Skeletal muscle tissue (tissue), 4 donors: ENCODE results near the gene DGKQ. TPM values are rescaled to one million over a fixed set of nuclear protein-coding genes. Genes with fewer than 3 reads are reported as not detected.
"Not testable (repeated sequence)": the region's sequence is repeated elsewhere in the genome, so short reads cannot be mapped to it uniquely, and the experiment has no call there.

Experiments used
- H3K27ac ChIP-seq: one replicate; pipeline ENCODE4 v1.7.0; 2013; ENCODE audit warnings: mild to moderate bottlenecking, low read depth, low read length, inconsistent platforms
- H3K27me3 ChIP-seq, 3 donors: one replicate each; pipeline ENCODE4 v1.7.0; 2013; ENCODE audit warnings: low read length in 3 of 3; ENCODE audit not compliant: control insufficient read depth in 3 of 3, insufficient read depth in 3 of 3
- H3K36me3 ChIP-seq, 3 donors: one replicate each; pipeline ENCODE4 v1.7.0; 2013; ENCODE audit warnings: low read length in 3 of 3; ENCODE audit not compliant: control insufficient read depth in 3 of 3, insufficient read depth in 3 of 3
- H3K4me1 ChIP-seq, 3 donors: one replicate each; pipeline ENCODE4 v1.7.0; 2013; ENCODE audit warnings: low read length in 3 of 3, mild to moderate bottlenecking in 3 of 3; ENCODE audit not compliant: control insufficient read depth in 3 of 3, insufficient read depth in 3 of 3
- H3K4me3 ChIP-seq, 3 donors: one replicate each; pipeline ENCODE4 v1.7.0; 2013; ENCODE audit warnings: low read length in 3 of 3
- H3K9ac ChIP-seq, 3 donors: one replicate each; pipeline ENCODE4 v1.7.0; 2013; ENCODE audit warnings: low read length in 3 of 3, mild to moderate bottlenecking in 3 of 3, moderate library complexity in 2 of 3, low read depth in 1 of 3
- H3K9me3 ChIP-seq, 3 donors: one replicate each; pipeline ENCODE4 v1.7.0; 2013; ENCODE audit warnings: low read length in 3 of 3; ENCODE audit not compliant: control insufficient read depth in 3 of 3
- total RNA-seq: library from RNA; depleted of rRNA; stranded (reverse); fragments of >200 nt; gene quantifications from one replicate; pipeline ENCODE4 v1.2.3, GENCODE V29; 2014
- donor health status: Osteomylitis.

DGKQ gene
- total RNA-seq, 1 donor from 2014 or later: 2.1 TPM

DNA sequence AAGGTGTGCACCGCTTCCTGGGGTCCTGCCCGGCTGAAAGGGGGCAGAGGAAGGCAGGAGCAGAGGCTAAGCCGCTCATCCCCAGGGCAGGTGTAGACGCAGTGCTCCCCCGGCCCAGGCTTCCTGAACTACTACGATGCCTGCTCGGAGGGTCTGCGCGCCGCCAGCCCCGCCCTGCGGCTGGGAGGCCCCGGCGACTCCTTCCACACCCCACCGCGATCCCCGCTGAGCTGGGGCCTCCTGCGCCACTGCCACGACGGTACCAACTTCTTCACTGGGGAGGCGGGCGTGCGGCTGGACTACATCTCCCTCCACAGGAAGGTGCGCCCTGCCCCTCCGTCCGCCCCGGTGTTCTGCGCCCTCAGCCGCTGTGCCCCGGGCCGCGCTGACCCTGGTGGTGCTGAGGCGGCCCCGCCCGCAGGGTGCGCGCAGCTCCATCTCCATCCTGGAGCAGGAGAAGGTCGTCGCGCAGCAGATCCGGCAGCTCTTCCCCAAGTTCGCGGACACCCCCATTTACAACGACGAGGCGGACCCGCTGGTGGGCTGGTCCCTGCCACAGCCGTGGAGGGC, 28.3 kb upstream of the DGKQ start:
- Histone ChIP-seq H3K4me1 (peaks cover 7 to 18% (median 13%) of the 10 kb centered on the region in 3 donors), H3K27ac (no peak overlapping the region), H3K27me3 (peaks cover 82 to 83% (median 82%) of the 10 kb centered on the region in 3 donors), H3K9ac (no peak overlapping the region), H3K36me3 (no peaks in the 10 kb centered on the region), H3K9me3 (no peaks in the 10 kb centered on the region), H3K4me3 (no peak overlapping the region)

DNA sequence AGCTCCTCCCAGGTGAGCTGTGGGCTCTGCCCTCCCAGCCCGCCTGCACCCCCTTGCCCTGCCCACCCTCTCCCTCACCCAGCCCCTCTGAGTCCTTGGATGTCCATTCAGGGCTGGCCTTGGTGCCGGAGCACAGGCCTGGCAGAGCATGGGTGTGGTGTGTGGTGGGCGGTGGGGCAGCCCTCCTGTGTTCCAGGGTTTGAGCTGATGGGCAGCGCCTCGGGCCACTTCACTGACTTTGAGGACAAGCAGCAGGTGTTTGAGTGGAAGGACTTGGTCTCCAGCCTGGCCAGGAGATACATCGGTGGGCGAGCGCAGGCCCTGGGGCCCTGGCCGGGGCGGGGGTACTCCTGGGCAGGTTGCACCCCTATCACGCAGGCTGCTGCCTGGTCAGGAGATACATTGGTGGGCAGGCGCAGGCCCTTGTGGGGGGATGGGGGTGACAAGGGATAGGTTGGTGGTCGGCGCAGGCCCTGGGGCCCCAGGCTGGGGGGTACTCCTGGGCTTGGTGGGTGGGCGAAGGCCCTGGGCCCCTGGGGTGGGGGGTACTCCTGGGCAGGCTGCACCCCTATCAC, 27.4 kb upstream of the DGKQ start:
- H3K36me3 ChIP-seq: no peaks in the 10 kb centered on the region
- H3K9me3 ChIP-seq: no peaks in the 10 kb centered on the region
- no peak overlapping the region for H3K27ac ChIP-seq
- H3K27me3 ChIP-seq: peaks cover 82 to 91% (median 89%) of the 10 kb centered on the region in 3 donors
- no peak overlapping the region for H3K4me3 ChIP-seq
- H3K9ac ChIP-seq: no peak overlapping the region
- H3K4me1 ChIP-seq: peaks cover 7 to 18% (median 13%) of the 10 kb centered on the region in 3 donors

DNA sequence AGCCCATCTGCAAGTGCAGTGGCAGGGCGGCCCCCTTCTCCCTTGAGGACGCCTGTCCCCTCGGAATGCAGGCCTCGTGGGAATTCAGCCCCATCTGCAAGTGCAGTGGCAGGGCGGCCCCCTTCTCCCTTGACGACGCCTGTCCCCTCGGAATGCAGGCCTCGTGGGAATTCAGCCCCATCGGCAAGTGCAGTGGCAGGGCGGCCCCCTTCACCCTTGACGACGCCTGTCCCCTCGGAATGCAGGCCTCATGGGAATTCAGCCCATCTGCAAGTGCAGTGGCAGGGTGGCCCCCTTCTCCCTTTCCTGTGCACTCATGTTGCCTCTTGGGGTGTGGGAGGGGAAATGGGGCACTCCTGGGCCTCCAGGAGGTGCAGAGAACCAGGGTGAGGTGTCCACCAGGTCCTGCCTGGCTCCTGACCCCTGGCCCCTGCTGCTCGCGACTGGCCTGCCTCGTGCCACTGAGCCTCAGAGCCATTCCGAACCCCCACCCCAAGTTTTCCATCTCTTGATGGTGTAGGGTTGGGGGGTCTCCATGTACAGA, 26.6 kb upstream of the DGKQ start:
- peaks cover 7 to 18% (median 13%) of the 10 kb centered on the region in 3 donors for H3K4me1 ChIP-seq
- no peak overlapping the region for H3K27ac ChIP-seq
- H3K4me3 ChIP-seq: no peak overlapping the region
- no peaks in the 10 kb centered on the region for H3K36me3 ChIP-seq
- peaks cover 74 to 87% (median 85%) of the 10 kb centered on the region in 3 donors for H3K27me3 ChIP-seq
- no peak overlapping the region for H3K9ac ChIP-seq
- no peaks in the 10 kb centered on the region for H3K9me3 ChIP-seq

DNA sequence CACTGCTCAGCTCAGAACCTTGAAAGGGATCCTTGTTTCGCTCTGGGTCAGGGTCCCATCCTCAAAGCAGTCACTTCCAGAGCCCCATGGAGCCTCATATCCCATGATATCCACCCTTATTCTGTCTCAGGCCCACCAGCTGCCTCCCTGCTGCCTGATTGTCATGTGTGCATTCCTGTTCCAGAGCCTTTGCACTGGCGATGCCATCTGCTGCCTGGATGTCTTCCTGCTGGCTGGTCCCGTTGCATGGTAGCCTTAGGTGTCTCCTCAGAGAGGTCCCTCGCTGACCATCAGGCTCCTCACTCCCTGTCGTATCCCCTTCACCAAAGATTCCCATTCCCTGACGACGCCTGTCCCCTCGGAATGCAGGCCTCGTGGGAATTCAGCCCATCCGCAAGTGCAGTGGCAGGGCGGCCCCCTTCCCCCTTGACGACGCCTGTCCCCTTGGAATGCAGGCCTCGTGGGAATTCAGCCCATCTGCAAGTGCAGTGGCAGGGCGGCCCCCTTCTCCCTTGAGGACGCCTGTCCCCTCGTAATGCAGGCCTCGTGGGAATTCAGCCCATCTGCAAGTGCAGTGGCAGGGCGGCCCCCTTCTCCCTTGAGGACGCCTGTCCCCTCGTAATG, 26.0 kb upstream of the DGKQ start:
- peaks cover 68 to 81% (median 79%) of the 10 kb centered on the region in 3 donors for H3K27me3 ChIP-seq
- H3K9me3 ChIP-seq, H3K9ac ChIP-seq, H3K36me3 ChIP-seq, H3K27ac ChIP-seq, H3K4me3 ChIP-seq: not testable (repeated sequence)
- H3K4me1 ChIP-seq: peaks cover 7 to 18% (median 13%) of the 10 kb centered on the region in 3 donors

DNA sequence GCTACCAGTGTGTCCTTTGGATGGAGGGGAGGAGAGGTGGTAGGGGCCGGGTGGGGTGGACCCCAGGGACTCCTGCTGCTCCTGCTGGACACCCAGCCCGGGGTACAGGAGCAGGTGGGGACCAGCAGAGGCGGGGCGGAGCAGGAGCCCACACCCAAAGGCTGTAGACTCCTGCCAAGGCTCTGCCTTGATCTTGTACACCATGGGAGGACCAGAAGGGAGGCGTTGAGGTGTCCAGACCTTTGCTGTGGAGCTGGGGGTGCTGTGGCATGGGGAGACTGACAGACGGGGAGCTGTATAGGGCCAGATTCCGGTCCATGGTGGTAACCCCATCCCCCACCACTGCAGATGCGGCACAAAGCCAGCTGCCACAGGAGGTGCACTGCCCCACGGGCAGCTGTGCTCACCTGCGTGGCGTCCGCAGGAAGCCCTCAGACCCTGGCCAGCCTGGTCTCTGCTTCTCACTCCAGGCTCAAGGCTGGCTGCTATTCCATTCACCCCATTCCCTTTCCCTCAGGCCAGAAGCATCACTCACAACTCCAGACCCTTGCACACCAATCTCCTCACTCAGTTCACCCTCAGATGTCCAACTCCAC, 24.8 kb upstream of the DGKQ start:
- no peak overlapping the region for H3K4me3 ChIP-seq
- H3K9ac ChIP-seq: no peak overlapping the region
- no peak overlapping the region for H3K27ac ChIP-seq
- no peaks in the 10 kb centered on the region for H3K36me3 ChIP-seq
- H3K4me1 ChIP-seq: peaks cover 7 to 18% (median 13%) of the 10 kb centered on the region in 3 donors
- H3K27me3 ChIP-seq: peaks cover 56 to 70% (median 68%) of the 10 kb centered on the region in 3 donors
- no peaks in the 10 kb centered on the region for H3K9me3 ChIP-seq

DNA sequence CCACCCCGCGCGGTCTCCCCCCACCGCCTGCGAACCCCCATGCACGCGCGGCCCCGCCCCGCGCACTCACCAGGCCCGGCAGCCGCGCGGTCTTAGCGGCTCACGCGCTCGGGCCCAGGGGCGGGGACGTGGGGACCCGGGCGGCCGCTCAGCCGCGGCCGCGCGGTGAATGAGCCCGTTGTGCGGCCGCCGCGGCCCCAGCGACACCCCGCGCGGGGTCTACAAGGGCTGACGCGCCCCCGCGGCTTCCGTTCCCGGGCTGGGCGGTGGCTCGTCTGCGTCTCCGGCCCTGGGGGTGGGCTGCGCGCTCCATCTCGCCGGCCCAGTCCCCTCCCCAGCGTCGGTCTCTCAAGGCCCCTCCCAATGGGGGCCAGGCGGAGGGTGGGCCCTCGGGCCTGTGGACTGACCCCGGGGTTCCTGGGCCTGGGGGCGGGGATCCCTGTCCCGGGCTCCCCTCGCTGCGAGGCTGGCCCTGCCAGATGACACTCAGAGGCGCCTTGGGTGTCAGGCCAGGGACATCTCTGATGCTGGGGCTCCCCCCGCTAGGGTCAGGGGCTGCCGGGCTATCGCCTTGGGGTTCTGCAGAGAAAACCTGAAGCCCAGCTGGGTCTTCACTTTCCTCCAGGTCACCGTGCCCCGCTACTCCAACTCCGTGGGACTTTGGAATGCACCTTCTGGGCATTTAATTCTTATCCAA, 24.2 kb upstream of the DGKQ start:
- H3K4me3 ChIP-seq: peak overlapping the region in 1 of 3 donors; percentile 45
- H3K4me1 ChIP-seq: peaks cover 7 to 18% (median 13%) of the 10 kb centered on the region in 3 donors
- H3K9me3 ChIP-seq: no peaks in the 10 kb centered on the region
- H3K9ac ChIP-seq: peak overlapping the region in 1 of 3 donors; percentile 57
- no peaks in the 10 kb centered on the region for H3K36me3 ChIP-seq
- peaks cover 52 to 65% (median 63%) of the 10 kb centered on the region in 3 donors for H3K27me3 ChIP-seq
- no peak overlapping the region for H3K27ac ChIP-seq

DNA sequence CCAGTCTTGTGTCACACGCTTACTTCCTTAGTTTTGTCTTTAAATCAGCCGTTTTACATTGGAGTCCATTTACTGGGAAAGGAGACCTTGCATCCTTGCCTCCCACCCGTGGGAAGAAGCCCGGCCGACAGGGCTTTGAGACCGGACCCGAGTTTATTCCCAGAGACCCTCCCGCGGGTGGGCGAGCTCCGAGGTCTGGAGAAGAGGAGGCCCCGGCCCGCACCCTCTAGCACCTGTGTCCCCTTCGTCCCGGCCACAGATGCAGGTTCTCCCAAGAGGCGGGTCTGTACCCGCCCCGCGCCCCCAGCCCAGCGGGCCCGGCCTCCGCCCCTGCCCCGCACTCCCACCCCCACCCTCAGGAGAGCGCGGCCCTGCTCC, 23.6 kb upstream of the DGKQ start:
- no peaks in the 10 kb centered on the region for H3K36me3 ChIP-seq
- H3K9me3 ChIP-seq: no peaks in the 10 kb centered on the region
- no peak overlapping the region for H3K9ac ChIP-seq
- peaks cover 48 to 59% (median 58%) of the 10 kb centered on the region in 3 donors for H3K27me3 ChIP-seq
- no peak overlapping the region for H3K27ac ChIP-seq
- H3K4me1 ChIP-seq: peaks cover 5 to 14% (median 14%) of the 10 kb centered on the region in 3 donors
- H3K4me3 ChIP-seq: no peak overlapping the region

DNA sequence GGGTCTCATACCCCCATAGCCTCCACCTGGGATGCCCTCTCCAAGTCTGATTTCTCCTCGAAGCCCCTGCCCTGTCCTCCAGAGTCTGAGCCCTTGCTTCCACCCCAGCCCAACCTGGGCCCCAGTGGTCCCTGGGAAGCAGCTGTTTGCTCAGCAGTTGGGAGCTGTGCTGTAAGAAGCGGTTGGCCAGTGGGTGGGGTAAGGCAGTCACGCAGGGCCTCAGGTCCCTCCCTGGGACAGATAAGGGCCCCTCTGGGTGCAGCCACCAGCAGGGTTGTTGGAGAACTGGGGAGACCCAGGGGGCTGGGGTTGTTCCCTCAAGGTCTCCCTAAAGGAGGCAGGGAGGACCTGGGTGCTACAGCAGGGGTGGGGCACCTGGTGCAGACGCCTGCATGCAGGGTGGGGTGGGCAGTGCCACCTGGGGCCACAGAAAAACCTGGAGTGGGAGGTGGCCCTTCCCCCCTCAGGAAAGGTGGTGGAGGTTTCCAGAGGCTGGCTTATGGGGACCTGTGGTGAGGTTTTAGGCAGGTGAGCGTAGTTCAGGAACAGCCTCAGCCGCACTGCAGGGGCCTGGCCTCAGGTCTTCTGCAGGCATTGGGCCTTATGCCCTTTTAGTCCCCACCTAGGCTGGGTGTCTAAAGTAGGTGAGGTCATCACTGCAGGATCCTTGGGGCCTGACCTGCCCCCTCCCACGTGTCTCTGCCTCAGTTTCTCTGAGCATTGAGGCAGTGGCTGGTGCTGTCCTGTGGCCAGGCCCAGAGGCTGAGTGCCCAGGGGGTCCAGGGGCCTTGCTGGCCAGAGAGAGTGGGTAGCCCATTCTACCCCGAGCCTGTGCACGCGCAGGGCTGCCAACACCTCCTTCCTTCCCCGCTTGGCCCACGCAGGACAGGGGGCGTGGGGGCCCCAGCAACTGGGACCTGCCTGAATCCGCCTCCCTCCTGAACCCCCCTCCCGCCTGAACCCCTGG, 22.9 kb upstream of the DGKQ start:
- H3K4me3 ChIP-seq: no peak overlapping the region
- peaks cover 0 to 3% (median 0%) of the 10 kb centered on the region in 3 donors for H3K36me3 ChIP-seq
- no peaks in the 10 kb centered on the region for H3K9me3 ChIP-seq
- peaks cover 41 to 52% (median 51%) of the 10 kb centered on the region in 3 donors for H3K27me3 ChIP-seq
- H3K9ac ChIP-seq: no peak overlapping the region
- peaks cover 5 to 14% (median 11%) of the 10 kb centered on the region in 3 donors for H3K4me1 ChIP-seq
- no peak overlapping the region for H3K27ac ChIP-seq
